PC-9 (cell line): ENCODE data around the gene MEAK7.

Experiments
- EZH2 ChIP-seq: fragments of 200-600 bp; sonication (generic); IDR thresholded peaks from 2 replicates; pipeline ENCODE4 v1.8.0; 2017; ENCODE audit warnings: antibody characterized with exemption, low read depth
- TF ChIP-seq, protein P1 (sequence below): fragments of 200-600 bp; sonication (generic); conservative IDR thresholded peaks from 2 replicates; pipeline ENCODE4 v1.6.1; 2017; ENCODE audit warnings: mixed run types, antibody characterized with exemption, mild to moderate bottlenecking, moderate library complexity

DNA sequence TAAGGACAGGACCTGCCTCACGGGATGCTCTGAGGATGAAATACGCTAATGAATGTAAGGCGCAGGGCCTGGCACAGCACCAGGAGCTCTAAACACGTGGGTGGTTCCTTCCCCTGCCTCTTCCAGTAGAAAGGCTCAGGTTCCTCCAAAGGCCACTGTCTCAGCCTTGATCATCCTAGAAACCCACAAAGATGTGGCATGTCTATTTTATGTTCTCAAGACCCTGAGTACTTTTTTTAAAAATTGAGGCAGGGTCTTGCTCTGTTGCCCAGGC lies 17.0 kb upstream of the MEAK7 start:
- TF ChIP-seq, protein P1, sequence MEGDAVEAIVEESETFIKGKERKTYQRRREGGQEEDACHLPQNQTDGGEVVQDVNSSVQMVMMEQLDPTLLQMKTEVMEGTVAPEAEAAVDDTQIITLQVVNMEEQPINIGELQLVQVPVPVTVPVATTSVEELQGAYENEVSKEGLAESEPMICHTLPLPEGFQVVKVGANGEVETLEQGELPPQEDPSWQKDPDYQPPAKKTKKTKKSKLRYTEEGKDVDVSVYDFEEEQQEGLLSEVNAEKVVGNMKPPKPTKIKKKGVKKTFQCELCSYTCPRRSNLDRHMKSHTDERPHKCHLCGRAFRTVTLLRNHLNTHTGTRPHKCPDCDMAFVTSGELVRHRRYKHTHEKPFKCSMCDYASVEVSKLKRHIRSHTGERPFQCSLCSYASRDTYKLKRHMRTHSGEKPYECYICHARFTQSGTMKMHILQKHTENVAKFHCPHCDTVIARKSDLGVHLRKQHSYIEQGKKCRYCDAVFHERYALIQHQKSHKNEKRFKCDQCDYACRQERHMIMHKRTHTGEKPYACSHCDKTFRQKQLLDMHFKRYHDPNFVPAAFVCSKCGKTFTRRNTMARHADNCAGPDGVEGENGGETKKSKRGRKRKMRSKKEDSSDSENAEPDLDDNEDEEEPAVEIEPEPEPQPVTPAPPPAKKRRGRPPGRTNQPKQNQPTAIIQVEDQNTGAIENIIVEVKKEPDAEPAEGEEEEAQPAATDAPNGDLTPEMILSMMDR: no peak
- no peak for TF ChIP-seq EZH2
